Thoracic aorta (tissue), 2 donors: ENCODE measurements around the gene MAD1L1. TPM values are rescaled to one million over a fixed set of nuclear protein-coding genes. Genes with fewer than 3 reads are reported as not detected.

Source experiments
- ATAC-seq: fragments of 150-250 bp; one replicate; pipeline ENCODE4 v1.8.0; 2017; ENCODE audit warnings: low read depth; ENCODE audit not compliant: insufficient number of reproducible peaks, low FRiP score
- DNase-seq: peaks from one replicate; pipeline ENCODE4 v3.0.0-alpha.2; 2020; ENCODE audit warnings: low spot score
- H3K27ac ChIP-seq, 2 donors: fragments of 200-600 bp; sonication (generic); 1 replicate in 1 of 2; 2 replicates in 1 of 2; pipeline ENCODE4 v1.5.1; 2016; ENCODE audit warnings: mild to moderate bottlenecking in 2 of 2, moderate library complexity in 2 of 2
- H3K27me3 ChIP-seq: fragments of 200-600 bp; sonication (generic); replicated peaks from 2 replicates; pipeline ENCODE4 v1.6.0; 2016; ENCODE audit warnings: mild to moderate bottlenecking; ENCODE audit not compliant: insufficient read depth
- H3K36me3 ChIP-seq: fragments of 200-600 bp; sonication (generic); one replicate; pipeline ENCODE4 v1.5.1; 2016
- H3K4me1 ChIP-seq, 2 donors: fragments of 200-600 bp; sonication (generic); 1 replicate in 1 of 2; 2 replicates in 1 of 2; pipeline versions ENCODE4 v1.5.1 to v1.6.0; 2016; ENCODE audit warnings: low read depth in 2 of 2, mild to moderate bottlenecking in 1 of 2; ENCODE audit not compliant: control insufficient read depth in 1 of 2
- H3K4me3 ChIP-seq: fragments of 200-600 bp; sonication (generic); 2 replicates; pipeline ENCODE4 v1.5.1; 2016; ENCODE audit warnings: mild to moderate bottlenecking
- H3K9me3 ChIP-seq: fragments of 200-600 bp; sonication (generic); 2 replicates; pipeline ENCODE4 v1.5.1; 2016
- total RNA-seq, 2 donors: library from RNA; depleted of rRNA; stranded (reverse); fragments of >200 nt; gene quantifications; one replicate each; pipeline versions ENCODE4 v1.1.0 to v1.2.3, GENCODE V29; 2016
- TF ChIP-seq, protein P1 (sequence below): fragments of 200-600 bp; sonication (generic); IDR thresholded peaks from one replicate; pipeline ENCODE4 v1.5.1; 2019; ENCODE audit warnings: antibody characterized with exemption

Gene MAD1L1
- total RNA-seq, 2 donors from 2014 or later = 27.4 to 41.3 TPM

DNA sequence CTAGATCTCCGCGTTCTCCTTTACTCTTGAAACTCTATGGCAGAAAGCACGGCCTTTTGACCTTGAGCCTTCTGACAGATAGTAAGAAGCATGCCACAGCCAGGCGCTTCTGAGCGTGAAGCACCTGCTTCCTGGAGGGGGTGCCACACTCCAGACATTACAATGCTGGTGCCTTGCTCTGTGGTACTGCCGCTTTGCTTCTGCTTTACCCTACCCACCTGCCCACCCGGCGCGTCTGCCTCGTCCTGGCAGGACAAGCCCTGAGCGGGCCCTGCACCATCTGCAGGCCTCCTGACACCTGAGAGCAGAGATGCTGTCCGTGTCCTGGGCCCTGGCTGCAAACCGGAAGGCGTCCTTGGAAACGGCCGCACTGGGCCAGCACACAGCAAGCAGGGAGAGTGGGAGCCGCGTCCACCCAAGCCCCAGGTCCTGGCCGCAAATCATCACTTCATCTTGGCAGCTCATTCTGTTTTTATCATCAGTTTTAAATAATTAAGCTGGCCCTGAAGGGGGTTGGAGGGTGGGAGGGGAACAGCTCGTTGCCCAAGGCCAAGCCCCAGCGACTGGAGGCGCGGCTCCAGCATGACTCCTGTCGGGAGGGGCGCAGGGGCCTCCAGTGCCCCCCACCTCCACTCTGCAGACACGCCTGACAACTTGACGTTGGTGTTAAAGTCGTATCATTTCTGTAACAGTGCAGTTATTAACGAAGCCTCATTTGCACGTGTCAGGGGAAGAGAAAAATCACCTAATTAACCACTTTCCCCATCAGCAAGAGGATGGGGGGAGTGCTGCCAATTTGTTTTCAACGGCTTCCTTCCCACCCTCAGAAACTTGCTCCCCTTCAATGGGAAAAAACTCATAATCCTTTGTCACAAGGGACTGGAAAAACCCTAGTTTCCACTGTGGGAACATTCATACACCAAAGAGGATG lies 132.2 kb downstream of the MAD1L1 start:
- no peak overlapping the region for H3K4me3 ChIP-seq
- peaks cover 3 to 8% of the 10 kb centered on the region in 2 donors for H3K4me1 ChIP-seq
- no peak overlapping the region for H3K27ac ChIP-seq
- ATAC-seq (no peak), DNase-seq (no peak)
- H3K36me3 ChIP-seq = no peaks in the 10 kb centered on the region
- no peaks in the 10 kb centered on the region for H3K27me3 ChIP-seq
- H3K9me3 ChIP-seq = no peaks in the 10 kb centered on the region
- TF ChIP-seq, protein P1, sequence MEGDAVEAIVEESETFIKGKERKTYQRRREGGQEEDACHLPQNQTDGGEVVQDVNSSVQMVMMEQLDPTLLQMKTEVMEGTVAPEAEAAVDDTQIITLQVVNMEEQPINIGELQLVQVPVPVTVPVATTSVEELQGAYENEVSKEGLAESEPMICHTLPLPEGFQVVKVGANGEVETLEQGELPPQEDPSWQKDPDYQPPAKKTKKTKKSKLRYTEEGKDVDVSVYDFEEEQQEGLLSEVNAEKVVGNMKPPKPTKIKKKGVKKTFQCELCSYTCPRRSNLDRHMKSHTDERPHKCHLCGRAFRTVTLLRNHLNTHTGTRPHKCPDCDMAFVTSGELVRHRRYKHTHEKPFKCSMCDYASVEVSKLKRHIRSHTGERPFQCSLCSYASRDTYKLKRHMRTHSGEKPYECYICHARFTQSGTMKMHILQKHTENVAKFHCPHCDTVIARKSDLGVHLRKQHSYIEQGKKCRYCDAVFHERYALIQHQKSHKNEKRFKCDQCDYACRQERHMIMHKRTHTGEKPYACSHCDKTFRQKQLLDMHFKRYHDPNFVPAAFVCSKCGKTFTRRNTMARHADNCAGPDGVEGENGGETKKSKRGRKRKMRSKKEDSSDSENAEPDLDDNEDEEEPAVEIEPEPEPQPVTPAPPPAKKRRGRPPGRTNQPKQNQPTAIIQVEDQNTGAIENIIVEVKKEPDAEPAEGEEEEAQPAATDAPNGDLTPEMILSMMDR = no peak

DNA sequence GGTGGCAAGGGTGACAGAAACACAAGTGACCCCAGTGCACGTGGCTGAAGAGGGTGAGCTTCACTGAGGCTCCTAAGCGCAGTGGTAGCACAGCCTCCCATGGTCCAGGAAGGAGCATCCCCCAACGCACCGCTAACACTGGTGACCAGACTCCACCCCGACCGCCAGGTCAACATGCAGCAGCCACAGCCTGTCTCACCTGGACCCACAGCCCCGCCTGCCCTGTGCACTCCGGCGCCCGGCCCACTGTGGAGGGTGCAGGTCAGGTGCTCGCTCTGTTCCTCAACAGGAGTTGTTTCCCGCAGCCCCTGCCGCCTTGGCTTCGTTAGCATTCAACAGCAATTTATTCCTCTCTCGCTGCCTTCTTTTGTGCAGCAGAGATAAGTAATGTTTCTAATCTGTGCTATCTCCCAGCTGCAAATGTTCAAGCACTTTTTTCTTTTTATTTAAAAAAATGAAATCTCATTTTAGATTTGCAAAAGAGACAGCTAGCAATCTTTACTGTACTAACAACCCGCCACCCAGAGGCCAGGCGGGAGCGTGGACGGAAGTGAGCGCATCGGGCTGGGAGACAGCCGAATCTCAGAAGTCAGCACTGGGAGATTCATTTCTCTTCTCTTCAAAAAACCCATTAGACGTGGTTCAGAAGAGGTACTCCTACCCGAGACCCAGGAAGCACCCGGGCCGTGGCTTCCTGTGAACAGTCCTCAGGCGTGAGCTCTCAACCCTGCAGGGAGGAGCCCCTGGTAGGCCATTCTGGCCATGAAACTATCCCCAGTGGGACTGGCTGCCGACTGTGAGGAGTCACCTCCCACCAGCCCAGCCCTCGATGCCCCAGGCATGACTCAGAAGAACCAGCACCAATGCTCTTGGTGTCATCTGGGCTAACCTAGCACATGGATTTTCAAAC lies 133.4 kb downstream of the MAD1L1 start:
- no peaks in the 10 kb centered on the region for H3K36me3 ChIP-seq
- ATAC-seq = no peak
- no peak overlapping the region for H3K4me3 ChIP-seq
- DNase-seq = no peak
- TF ChIP-seq, protein P1 = no peak
- peaks cover 3 to 8% of the 10 kb centered on the region in 2 donors for H3K4me1 ChIP-seq
- H3K9me3 ChIP-seq = no peaks in the 10 kb centered on the region
- H3K27ac ChIP-seq = no peak overlapping the region
- H3K27me3 ChIP-seq = no peaks in the 10 kb centered on the region

DNA sequence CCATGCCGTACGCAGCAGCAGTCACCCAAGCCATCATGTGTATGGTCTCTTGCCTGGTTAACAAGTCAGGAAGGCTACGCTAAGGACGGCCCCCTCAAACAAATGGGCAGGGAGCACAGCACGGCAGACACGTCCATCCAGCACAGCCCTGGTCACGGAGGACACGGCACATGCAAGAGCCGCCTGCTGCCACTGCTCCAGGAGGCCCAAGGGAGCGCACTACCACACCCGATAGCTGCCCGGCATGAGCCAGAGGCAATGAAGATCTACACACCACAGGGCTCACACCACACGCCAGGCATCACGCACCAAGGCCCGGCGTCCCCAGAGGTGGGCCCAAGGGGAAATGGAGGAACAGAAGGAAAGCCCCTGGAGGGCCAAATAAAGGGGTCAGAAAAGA lies 134.2 kb downstream of the MAD1L1 start:
- TF ChIP-seq, protein P1 = no peak
- H3K27me3 ChIP-seq = no peaks in the 10 kb centered on the region
- no peaks in the 10 kb centered on the region for H3K4me1 ChIP-seq
- no peaks in the 10 kb centered on the region for H3K9me3 ChIP-seq
- no peak for ATAC-seq
- DNase-seq = no peak
- H3K4me3 ChIP-seq = no peak overlapping the region
- no peak overlapping the region for H3K27ac ChIP-seq
- H3K36me3 ChIP-seq = no peaks in the 10 kb centered on the region

DNA sequence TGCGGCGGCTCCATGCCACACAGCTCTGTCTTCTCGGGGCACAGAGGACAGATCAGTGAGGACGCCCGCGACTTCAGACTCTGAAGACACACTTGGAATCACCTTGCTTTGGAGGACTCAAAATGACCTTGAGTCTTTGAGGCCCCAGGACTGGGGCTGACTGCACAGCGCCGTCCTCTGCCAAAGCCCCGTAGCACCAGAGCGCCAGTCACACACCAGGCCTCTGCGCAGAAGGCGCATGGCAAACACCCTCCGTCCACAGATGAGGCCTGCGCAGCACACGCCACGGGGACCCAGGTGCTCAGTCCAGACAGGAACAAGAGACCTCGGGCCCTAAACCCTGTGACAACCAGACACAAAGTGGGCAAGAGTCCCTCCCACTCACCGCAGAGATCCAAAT lies 134.7 kb downstream of the MAD1L1 start:
- Histone ChIP-seq H3K9me3 (no peaks in the 10 kb centered on the region), H3K27ac (no peak overlapping the region), H3K4me1 (no peaks in the 10 kb centered on the region), H3K36me3 (no peaks in the 10 kb centered on the region), H3K4me3 (no peak overlapping the region), H3K27me3 (no peaks in the 10 kb centered on the region)
- TF ChIP-seq, protein P1 = no peak
- DNase-seq (no peak), ATAC-seq (no peak)

DNA sequence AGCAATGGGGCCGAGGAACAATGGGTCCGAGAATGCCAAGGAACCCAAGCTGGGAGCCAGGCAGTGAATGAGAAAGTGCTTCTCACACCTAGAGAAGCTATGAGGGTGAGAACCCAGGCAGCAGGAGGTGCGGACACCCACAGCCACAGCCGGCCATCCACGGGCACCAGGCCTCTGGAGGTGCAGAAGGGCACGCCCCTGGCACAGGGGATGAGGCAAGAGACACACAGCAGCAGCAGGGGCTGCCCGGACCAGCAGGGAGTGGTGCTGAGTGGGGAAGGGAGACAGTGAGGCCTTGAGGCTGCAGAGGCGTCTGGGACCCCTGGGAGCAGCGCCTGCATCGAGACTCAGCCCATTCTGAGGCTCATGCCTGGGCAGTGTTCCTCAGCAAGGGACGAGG lies 135.3 kb downstream of the MAD1L1 start:
- Histone ChIP-seq H3K9me3 (no peaks in the 10 kb centered on the region), H3K4me1 (no peaks in the 10 kb centered on the region), H3K4me3 (no peak overlapping the region), H3K27ac (no peak overlapping the region), H3K27me3 (no peaks in the 10 kb centered on the region), H3K36me3 (no peaks in the 10 kb centered on the region)
- no peak for ATAC-seq
- TF ChIP-seq, protein P1 = no peak
- DNase-seq = no peak
